Stimulated activated CD8-positive, alpha-beta memory T cell treated with anti-CD3 and anti-CD28 coated beads, Interleukin-12 subunit alpha, Interleukin-12 subunit beta, amount 100 ng/mL, for 1 hour (primary cell): Measurements from ENCODE around the gene MBD1.
A peak's percentile ranks its signal among the peaks of the same experiment; 100 is the strongest.
"Not testable (repeated sequence)": the region's sequence is repeated elsewhere in the genome, so short reads cannot be mapped to it uniquely, and the experiment has no call there.

Experiments used
- DNase-seq: peaks from one replicate; pipeline ENCODE4 v3.0.0-alpha.2; 2020; ENCODE audit warnings: low read depth

MBD1 gene

GRCh38 chr18:50289108-50289443 lies 7.8 kb upstream of the MBD1 start:
- no peak for DNase-seq

- not testable (repeated sequence) for DNase-seq
Measured at GRCh38 chr18:50288348-50289107, 7.2 kb upstream of the MBD1 start.

GRCh38 chr18:50287441-50288347 lies 6.4 kb upstream of the MBD1 start, which contains the start of gene CXXC1:
Gene CXXC1, minus strand, starts transcription at chr18:50287692. Its CDS starts 103 bp downstream, at chr18:50287589.
- DNase-seq, result peak; percentile 98

- no peak for DNase-seq
Measured at GRCh38 chr18:50287028-50287440, 5.7 kb upstream of the MBD1 start.

- no peak for DNase-seq
Measured at GRCh38 chr18:50286391-50287027, 5.2 kb upstream of the MBD1 start.

GRCh38 chr18:50285631-50286321 lies 4.5 kb upstream of the MBD1 start:
- no peak for DNase-seq

GRCh38 chr18:50285071-50285470 lies 3.7 kb upstream of the MBD1 start:
- DNase-seq, result no peak

GRCh38 chr18:50284255-50284885 lies 3.0 kb upstream of the MBD1 start:
- no peak for DNase-seq

GRCh38 chr18:50283469-50284209 lies 2.3 kb upstream of the MBD1 start:
- DNase-seq, result no peak

- DNase-seq, result no peak
Measured at GRCh38 chr18:50282521-50283335, 1.4 kb upstream of the MBD1 start.

GRCh38 chr18:50281972-50282520 lies 723 bp upstream of the MBD1 start:
- no peak for DNase-seq

GRCh38 chr18:50280707-50281294 lies 522 bp downstream of the MBD1 start:
- no peak for DNase-seq

- DNase-seq, result no peak
Measured at GRCh38 chr18:50279752-50280151, 1.6 kb downstream of the MBD1 start.

GRCh38 chr18:50277942-50278341 lies 3.4 kb downstream of the MBD1 start:
- DNase-seq, result no peak

GRCh38 chr18:50276452-50276851 lies 4.9 kb downstream of the MBD1 start:
- no peak for DNase-seq

GRCh38 chr18:50275503-50276036 lies 5.8 kb downstream of the MBD1 start:
- DNase-seq, result no peak

- no peak for DNase-seq
Measured at GRCh38 chr18:50274941-50275340, 6.4 kb downstream of the MBD1 start.

- DNase-seq, result no peak
Measured at GRCh38 chr18:50274044-50274442, 7.3 kb downstream of the MBD1 start.
